Measurements from ENCODE around the gene CREBBP. TPM values are rescaled to one million over a fixed set of nuclear protein-coding genes. Genes with fewer than 3 reads are reported as not detected.

The CREBBP gene
- total RNA-seq, 1 donor from 2014 or later: 109 TPM

DNA sequence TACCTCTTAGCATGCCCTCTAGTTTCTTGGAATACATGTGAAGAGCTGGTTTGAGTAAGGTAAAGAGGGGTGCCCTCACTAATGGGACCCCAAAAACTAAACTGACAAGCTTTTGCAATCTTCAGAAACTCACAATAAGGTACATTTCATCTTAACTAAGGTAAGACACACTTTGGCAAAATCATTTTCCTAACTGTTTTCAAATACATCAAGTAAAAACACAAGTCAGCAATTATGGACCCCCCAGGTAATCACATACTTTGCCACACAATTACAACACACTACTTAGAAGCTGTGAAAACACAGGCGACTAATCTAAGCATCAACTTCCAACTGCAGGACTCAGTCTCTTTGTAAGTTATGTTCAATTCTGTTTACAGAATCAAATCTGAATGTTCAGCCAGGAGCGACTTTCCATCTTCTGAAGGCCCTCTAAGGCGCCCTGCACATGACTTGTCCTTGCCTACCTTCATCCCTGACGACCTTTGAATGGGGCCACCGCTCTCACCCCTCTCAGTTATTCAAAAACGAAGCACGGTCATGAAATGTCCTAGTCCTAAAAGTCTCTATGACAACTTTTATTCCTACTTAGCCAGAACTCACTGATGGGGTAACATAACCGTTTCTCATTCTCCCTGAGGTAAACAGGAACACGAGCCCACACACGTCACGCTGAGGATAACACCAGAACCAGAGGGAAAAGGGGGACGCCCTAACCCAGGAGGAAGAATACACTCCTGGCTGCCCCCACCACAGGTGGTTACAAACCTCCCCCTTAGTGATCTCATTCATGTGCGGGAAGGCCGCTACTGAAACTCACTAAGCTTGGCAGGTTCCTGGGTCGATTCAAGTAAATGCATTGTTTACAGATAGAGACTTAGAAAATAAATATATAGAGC is 5.5 kb downstream of the CREBBP start:
- TF ChIP-seq, protein P1, sequence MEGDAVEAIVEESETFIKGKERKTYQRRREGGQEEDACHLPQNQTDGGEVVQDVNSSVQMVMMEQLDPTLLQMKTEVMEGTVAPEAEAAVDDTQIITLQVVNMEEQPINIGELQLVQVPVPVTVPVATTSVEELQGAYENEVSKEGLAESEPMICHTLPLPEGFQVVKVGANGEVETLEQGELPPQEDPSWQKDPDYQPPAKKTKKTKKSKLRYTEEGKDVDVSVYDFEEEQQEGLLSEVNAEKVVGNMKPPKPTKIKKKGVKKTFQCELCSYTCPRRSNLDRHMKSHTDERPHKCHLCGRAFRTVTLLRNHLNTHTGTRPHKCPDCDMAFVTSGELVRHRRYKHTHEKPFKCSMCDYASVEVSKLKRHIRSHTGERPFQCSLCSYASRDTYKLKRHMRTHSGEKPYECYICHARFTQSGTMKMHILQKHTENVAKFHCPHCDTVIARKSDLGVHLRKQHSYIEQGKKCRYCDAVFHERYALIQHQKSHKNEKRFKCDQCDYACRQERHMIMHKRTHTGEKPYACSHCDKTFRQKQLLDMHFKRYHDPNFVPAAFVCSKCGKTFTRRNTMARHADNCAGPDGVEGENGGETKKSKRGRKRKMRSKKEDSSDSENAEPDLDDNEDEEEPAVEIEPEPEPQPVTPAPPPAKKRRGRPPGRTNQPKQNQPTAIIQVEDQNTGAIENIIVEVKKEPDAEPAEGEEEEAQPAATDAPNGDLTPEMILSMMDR (IDR thresholded peaks at IDR 0.05): no peak
- no peaks in the 10 kb centered on the region for H3K9me3 Mint-ChIP-seq (ENCODE audit: unreplicated experiment)
- no peak for DNase-seq (ENCODE audit: extremely low spot score, unreplicated experiment)
- H3K27ac Mint-ChIP-seq (ENCODE audit: unreplicated experiment): no peak overlapping the region
- peaks cover 7% of the 10 kb centered on the region for H3K36me3 Mint-ChIP-seq (ENCODE audit: unreplicated experiment)
- peaks cover 85% of the 10 kb centered on the region for H3K4me1 Mint-ChIP-seq (ENCODE audit: unreplicated experiment)
- no peak overlapping the region for H3K4me3 Mint-ChIP-seq (ENCODE audit: unreplicated experiment)
- no peaks in the 10 kb centered on the region for H3K27me3 Mint-ChIP-seq (ENCODE audit: unreplicated experiment)

DNA sequence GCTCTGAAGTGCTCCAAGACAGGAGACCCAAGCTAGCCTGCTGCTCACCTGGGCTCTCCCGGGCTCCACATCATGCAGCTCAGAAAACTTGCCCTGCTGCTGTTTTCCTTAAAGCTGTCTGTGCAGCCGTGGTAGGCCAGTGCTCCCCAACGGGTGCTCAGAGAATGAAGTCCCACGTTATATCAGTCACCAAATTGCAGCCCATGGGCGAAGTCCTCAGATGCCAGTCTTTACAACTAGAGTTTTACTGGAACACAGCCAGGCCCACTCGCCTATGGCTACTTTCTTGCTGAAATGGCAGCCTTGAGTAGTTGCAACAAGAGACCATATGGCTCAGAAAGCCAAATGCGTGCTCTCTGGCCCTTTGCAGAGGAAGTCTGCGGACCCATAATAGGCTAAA is 6.3 kb downstream of the CREBBP start:
- Mint-ChIP-seq H3K4me3 (ENCODE audit: unreplicated experiment) (no peak overlapping the region), H3K9me3 (ENCODE audit: unreplicated experiment) (no peaks in the 10 kb centered on the region), H3K36me3 (ENCODE audit: unreplicated experiment) (peaks cover 7% of the 10 kb centered on the region), H3K27me3 (ENCODE audit: unreplicated experiment) (no peaks in the 10 kb centered on the region), H3K27ac (ENCODE audit: unreplicated experiment) (no peak overlapping the region), H3K4me1 (ENCODE audit: unreplicated experiment) (peaks cover 91% of the 10 kb centered on the region)
- DNase-seq (ENCODE audit: extremely low spot score, unreplicated experiment): no peak
- TF ChIP-seq, protein P1 (IDR thresholded peaks at IDR 0.05): no peak

DNA sequence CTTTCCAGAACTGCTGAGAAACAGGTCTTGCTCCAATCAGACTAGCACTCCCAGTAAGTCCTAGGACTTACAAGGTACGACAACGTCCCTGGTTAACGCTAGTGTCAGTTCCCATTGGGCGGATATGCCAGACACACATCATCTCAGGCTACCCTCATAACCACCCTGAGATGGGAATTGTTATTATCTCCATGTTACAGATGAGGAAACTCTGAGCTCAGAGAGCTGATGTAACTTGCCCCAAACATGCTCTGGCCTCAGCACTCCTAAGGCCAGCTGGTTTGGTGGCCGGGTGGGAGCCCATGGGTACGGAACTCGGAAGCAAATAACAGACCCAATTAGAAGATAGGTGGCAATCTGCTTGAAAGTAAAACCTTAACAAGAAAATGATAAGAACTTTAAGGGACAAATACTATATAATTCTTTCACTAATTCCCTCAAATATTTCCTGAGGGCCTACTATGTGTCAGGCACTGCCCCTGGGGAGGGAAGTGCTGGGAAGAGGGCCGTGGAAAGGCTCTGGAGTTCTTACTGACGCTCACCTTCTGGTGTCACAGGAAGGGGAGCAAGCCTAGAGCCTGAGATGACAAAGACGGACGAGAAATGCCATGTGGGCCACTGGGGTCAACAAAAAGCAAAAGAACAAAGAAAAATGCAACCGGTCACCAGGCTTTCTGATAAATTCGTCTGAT is 6.9 kb downstream of the CREBBP start:
- Mint-ChIP-seq H3K4me3 (ENCODE audit: unreplicated experiment) (no peak overlapping the region), H3K4me1 (ENCODE audit: unreplicated experiment) (peaks cover 92% of the 10 kb centered on the region), H3K9me3 (ENCODE audit: unreplicated experiment) (no peaks in the 10 kb centered on the region), H3K27me3 (ENCODE audit: unreplicated experiment) (no peaks in the 10 kb centered on the region), H3K36me3 (ENCODE audit: unreplicated experiment) (peaks cover 6% of the 10 kb centered on the region), H3K27ac (ENCODE audit: unreplicated experiment) (peak overlapping the region; percentile 58)
- TF ChIP-seq, protein P1 (IDR thresholded peaks at IDR 0.05): no peak
- DNase-seq (ENCODE audit: extremely low spot score, unreplicated experiment): no peak

DNA sequence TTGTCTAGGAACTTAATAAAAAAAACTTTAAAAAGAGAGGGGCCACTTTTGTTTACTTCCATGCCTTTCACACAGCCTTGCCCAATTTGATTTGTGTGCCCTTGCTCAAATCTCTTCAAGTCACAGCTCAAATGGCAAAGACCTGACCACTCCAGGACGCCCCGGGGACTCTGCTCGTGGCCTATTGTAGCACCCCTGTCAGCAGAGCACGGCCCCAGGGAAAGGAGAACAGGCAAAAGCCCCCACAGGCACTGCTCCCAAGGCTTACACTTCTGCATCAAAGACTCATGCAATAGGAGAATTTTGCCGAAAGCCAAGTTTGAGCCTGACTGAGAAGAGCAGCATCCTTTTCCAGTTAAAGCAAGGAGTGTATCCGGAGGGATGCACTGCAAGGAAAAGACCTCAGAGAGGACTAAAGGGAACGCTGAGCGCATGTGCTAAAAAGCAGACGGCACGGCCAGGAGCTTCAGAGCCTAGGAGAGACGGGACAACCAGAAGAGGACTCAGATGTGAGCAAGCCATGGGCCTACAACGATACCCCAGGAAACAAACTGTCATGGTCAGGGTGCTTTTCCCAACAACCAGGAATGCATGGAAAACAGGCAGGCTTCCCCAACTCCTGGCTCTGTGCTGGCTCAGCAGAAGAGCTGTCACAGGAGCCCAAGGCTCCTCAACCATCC is 8.2 kb downstream of the CREBBP start:
- TF ChIP-seq, protein P1 (IDR thresholded peaks at IDR 0.05): no peak
- H3K27ac Mint-ChIP-seq (ENCODE audit: unreplicated experiment): peak overlapping the region; percentile 80
- peak overlapping the region; percentile 28 for H3K4me3 Mint-ChIP-seq (ENCODE audit: unreplicated experiment)
- H3K36me3 Mint-ChIP-seq (ENCODE audit: unreplicated experiment): peaks cover 2% of the 10 kb centered on the region
- H3K4me1 Mint-ChIP-seq (ENCODE audit: unreplicated experiment): peaks cover 85% of the 10 kb centered on the region
- H3K9me3 Mint-ChIP-seq (ENCODE audit: unreplicated experiment): no peaks in the 10 kb centered on the region
- H3K27me3 Mint-ChIP-seq (ENCODE audit: unreplicated experiment): no peaks in the 10 kb centered on the region
- DNase-seq (ENCODE audit: extremely low spot score, unreplicated experiment): no peak

Data from osteocyte (in vitro differentiated cells).